GM12874 (cell line): ENCODE results near the gene INPP4B.

Experiments used
- TF ChIP-seq, protein P1 (sequence below): IDR thresholded peaks from 2 replicates; pipeline ENCODE4 v1.5.1; 2011; ENCODE audit warnings: low read depth, mild to moderate bottlenecking, control low read depth, low read length, moderate library complexity; ENCODE audit not compliant: insufficient read depth

The INPP4B gene

GRCh38 chr4:142574306-142574705 is 271.8 kb downstream of the INPP4B start:
- TF ChIP-seq, protein P1, sequence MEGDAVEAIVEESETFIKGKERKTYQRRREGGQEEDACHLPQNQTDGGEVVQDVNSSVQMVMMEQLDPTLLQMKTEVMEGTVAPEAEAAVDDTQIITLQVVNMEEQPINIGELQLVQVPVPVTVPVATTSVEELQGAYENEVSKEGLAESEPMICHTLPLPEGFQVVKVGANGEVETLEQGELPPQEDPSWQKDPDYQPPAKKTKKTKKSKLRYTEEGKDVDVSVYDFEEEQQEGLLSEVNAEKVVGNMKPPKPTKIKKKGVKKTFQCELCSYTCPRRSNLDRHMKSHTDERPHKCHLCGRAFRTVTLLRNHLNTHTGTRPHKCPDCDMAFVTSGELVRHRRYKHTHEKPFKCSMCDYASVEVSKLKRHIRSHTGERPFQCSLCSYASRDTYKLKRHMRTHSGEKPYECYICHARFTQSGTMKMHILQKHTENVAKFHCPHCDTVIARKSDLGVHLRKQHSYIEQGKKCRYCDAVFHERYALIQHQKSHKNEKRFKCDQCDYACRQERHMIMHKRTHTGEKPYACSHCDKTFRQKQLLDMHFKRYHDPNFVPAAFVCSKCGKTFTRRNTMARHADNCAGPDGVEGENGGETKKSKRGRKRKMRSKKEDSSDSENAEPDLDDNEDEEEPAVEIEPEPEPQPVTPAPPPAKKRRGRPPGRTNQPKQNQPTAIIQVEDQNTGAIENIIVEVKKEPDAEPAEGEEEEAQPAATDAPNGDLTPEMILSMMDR: no peak

DNA sequence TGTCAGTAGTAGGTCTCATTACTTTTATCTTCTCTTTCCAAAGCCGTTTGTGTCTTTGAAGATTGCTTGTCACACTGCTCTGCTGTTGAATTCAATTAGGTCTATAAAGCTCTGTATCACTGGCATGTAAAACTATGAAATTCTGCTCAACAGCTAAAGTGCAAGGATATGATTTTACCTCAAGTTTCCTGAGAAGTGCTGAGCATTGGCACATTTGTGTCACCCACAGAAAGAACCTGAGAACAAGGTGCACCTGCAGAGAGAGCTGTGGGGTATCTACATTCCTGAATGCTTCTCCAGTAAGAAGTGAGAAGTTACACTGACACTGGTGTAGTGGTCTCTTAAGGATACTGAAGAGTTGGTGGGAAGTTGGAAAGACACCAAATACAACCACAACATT is 274.0 kb downstream of the INPP4B start:
- TF ChIP-seq, protein P1: no peak

GRCh38 chr4:142567620-142568451 is 278.3 kb downstream of the INPP4B start:
- TF ChIP-seq, protein P1: no peak

GRCh38 chr4:142567199-142567598 is 278.9 kb downstream of the INPP4B start:
- TF ChIP-seq, protein P1: 0 out of 2 replicates have a peak, but pooled peaks have one; percentile 17

DNA sequence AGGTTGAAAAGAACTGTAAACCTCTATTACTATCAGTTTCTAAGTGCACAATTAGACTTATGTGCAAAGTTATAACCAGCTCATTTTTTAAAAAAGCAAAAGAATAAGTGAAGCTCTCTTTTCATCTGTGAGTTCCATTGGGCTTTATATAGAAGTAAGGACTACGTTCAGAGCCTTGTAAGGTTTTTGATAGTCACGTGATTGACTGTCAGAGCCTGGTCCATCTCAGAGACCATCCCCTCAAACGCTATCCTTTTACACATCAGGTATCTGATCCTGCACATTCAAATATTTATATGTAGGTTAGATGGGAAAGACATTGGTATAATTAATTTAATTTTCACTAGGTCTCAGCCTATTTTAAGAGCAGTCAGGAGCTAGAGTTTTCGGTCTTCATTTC is 279.3 kb downstream of the INPP4B start:
- TF ChIP-seq, protein P1: no peak

DNA sequence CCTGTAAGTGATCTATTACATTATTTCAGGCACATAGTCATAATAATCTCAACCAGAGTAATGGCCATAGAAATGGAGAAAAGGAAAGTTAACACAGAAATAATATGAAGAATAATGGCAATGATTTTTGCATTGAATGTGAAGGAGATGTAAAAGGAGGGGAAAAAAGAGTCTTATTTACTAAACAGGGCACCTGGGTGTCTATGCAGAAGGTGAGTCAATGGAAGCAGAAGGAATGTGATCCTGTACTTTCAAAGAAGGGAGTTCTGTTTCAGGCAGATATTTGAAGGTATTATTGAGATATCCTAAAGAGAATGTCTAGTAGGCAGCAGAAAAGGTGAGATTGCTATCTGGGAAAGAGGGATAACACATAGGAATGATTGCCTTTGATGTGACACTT is 279.9 kb downstream of the INPP4B start:
- TF ChIP-seq, protein P1: no peak

DNA sequence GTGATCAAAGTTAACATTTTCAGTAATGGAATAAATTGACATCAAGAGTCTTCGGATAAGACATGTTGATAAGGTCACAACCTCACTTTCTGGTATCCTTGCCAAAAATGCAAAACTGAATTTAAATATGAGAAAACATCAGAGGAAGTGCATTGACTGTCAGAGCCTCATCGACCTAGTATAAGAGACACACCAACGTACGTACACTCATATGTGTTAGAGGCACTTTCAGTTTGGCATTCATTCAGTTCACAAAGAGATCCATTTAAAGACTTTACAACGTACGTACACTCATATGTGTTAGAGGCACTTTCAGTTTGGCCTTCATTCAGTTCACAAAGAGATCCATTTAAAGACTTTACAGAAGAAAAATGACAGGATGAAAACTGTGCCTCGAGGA is 280.3 kb downstream of the INPP4B start:
- TF ChIP-seq, protein P1: no peak
